Measurements from ENCODE around the gene STX12.

The STX12 gene

DNA sequence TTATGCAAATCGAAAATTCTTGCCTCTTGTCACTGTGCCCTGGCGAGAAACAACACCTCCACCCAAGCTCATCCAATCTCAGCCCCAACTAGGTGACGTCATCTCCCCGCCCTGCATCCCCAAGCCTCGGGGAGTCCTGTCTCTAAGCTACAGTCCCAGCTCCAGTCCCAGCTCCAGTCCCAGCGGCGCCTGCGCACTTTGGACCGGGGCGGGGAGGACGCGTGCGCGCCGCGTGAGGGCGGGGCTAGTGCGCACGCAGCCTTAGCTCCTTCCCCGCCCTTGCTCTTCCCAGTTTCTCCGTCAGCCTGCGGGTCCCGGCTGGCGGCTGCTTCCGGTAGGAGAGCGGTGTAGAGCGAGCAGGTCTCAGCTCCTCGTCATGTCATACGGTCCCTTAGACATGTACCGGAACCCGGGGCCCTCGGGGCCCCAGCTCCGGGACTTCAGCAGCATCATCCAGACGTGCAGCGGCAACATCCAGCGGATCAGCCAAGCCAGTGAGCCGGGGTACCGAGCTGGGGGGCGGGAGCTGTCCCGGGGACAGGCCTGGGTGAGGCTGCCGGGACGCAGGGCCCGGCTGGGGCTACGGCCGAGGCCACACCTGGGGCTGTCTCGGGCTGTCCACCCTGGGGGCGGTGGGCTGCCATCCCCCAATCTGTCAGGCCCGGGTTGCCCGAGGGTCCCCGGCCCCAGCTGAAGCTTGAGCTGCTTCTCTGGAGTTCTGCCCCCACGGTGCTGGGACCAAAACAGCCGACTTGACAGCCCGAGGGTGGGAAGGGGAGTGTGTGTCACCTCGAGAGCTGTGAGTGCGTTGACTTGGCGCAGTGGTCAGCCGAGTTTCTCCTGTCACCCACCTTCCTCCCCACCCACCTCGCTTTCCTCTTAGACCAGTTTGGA lies at the start of gene STX12:
Gene STX12, plus strand, starts transcription at position 288 of the 894 bp plus-strand sequence. Its CDS starts 89 bp downstream, at position 377.
- peak; percentile 99 for DNase-seq (ENCODE audit: low spot score)

DNA sequence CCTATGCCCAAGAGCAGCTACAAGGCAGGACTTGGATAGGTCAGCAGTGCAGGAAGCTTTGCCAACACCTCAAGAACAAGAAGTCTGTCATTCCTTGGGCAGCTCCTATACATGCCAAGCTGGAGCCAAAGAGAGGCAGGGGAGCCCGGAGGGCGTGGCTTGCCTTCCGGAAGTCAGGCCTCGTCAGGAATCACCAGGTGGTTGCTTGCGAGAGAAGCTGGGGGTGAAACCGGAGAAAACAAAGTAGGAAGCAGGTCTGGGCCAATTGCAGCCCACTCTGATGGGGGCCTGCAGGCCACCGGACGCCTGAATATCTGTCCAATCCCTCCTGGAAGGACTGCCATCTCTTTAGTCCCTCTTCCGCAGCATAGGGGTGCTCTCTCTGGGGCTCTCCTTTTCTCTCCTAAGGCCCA lies 48.1 kb upstream of the STX12 start:
- peak; percentile 61 for DNase-seq (ENCODE audit: low spot score)

DNA sequence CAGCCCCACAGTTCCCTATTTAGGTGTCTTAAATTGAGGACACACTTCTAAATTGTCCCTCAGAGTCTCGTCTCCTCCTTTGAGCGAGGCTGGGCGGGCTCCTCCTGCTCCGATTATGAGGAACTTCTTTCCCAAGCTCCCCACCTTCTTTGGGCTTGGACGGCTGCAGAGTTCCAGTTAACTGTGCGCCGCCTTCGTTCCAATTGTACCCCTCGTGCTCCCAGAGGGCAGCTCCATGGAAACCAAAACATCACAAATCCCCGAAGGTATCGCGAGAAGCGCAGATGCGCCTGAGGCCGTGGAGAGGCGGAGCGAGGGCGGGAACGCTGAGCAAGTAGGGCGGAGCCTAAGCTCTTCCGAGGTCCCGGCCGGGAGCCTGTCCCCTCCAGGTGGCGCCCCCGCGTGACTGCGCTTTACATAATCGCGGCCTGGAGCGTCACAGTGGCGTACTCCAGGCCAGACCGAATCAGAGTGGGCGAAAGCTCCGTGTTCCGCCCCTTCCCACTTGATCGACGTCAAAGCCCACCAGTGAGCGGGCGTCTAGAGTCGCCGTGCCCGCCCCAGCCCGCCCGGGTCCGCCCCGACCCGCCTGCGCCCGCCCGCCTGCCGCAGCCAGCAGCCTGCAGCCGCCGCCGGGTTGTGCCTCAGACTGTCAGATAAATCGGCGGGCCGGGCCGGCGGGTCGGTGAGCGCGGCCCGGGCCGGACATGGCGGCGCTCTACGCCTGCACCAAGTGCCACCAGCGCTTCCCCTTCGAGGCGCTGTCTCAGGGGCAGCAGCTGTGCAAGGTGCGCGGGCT lies 47.4 kb upstream of the STX12 start, which contains the start of gene FAM76A:
Gene FAM76A, plus strand, starts transcription at position 588 of the 799 bp plus-strand sequence. Its CDS starts 120 bp downstream, at position 708.
- DNase-seq (ENCODE audit: low spot score), result peak; percentile 100

DNA sequence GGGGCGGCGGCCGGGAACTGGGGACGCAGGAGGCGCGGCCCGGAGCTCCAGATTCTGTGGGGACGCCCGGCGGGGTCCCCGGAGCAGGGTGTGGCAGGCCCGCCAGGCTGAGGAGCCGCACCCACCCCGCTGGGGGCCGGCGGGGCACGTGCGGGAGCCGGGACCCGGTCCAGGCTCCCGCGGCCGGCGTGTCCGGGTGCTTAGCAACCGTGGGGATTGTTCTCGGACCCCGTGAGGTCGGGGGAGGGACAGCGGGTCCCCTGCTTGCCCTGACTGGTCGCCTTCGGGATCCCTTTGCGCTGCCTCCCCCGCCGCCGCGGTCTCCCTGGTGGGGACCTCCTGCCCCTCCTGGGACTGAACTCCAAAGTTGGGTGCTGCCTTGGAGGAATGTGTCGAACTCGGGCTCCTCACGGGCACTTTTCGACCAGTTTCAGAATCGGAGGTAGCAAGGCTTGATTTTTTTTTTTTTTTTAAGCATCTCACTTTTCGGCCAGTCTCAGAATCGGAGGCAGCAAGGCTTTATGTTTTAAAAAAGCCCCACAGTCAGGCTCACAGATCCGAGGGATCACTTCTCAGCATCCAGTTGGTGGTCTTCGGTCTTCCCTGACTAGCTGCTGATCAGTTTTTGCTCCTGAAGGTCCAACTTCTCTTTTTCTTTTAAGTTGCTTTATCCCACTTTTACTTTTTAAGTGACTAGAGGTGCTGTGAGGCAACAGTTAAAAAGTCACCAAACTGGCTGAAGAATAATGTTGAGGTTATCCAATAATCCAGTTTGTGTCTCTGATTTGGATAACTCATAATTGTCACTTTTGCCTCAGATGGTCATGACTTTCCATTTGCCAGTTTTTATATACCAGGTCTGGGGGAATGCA lies 46.6 kb upstream of the STX12 start:
- peak; percentile 85 for DNase-seq (ENCODE audit: low spot score)

DNA sequence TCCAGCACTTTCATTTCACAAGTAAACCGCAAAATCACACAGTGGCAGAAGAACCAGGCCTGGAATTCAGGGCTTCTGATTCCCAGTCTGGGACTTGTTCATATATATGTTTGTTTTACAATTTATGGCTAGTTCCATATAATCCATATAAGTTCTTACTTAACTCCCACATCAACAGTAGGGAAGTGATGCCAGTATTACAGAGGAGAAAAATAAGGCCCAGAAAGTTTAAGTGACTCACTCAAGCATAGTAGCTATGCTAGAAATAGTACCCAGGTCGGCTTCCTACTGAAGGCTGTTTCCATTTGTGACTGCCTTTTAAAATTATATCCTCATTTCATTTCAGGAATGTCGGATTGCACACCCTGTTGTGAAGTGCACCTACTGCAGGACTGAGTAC lies 45.9 kb upstream of the STX12 start:
- DNase-seq (ENCODE audit: low spot score), result no peak

DNA sequence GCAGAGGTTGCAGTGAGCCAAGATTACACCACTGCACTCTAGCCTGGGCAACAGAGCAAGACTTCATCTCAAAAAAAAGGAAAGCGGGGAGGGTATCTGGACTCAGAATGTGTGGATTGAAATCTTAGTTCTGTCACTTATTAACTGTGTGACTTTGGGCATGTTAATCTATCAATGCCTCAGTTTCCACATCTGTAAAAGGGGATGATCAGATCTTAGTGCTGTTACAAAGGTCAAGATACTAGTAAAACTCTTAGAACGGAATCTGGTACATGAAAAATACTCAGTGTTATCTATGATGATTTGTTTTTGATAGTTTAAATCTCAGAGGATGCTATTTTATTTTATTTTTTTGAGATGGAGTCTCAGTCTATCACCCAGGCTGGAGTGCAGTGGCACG lies 36.8 kb upstream of the STX12 start:
- no peak for DNase-seq (ENCODE audit: low spot score)

DNA sequence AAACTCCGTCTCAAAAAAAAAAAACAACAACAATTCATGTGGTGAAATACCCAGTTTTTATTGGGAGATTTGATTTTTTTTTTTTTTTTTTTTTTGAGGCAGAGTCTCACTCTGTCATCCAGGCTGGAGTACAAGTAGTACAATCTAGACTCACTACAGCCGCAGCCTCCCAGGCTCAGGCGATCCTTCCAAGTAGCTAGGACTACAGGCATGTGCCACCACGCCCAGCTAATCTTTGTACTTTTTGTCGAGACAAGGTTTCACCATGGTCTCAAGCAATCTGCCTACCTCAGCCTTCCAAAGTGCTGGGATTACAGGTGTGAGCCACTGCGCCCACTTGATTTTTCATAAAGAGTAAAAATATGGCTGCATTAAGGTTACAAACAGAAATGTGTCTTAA lies 31.9 kb upstream of the STX12 start:
- no peak for DNase-seq (ENCODE audit: low spot score)

DNA sequence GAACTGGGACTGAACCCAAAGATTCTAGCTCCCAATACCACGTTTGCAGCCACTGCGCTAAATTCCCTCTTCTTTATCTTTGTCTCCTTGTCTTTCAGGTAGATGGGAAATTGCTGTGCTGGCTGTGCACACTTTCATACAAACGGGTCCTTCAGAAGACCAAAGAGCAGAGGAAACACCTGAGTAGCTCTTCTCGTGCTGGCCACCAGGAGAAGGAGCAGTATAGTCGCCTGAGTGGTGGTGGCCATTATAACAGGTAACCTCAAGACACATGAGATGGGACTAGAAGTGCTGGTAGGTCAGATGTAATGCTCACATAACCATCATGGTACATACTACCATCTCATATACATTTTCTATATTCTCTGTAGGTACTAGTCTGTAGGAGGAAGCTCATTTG lies 28.5 kb upstream of the STX12 start:
- no peak for DNase-seq (ENCODE audit: low spot score)

DNA sequence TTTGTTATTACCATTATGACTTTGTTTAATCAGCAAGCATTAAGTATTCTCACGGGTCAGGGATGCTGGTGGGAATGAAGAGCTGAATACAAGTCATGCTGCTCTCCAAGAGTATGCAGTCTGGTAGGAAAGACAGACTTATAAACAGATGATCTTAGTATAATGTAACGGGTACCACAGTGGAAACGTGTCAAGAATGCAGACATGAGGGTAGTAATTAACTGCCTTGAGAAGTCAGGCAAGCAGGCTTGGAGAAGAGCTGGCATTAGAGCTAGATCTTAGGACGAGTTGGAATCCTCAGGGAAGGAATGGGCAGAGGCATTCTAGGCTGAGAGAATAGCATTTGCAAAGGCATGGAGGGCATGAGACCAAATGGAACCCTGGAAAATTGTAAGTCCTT lies 27.6 kb upstream of the STX12 start:
- DNase-seq (ENCODE audit: low spot score), result no peak

DNA sequence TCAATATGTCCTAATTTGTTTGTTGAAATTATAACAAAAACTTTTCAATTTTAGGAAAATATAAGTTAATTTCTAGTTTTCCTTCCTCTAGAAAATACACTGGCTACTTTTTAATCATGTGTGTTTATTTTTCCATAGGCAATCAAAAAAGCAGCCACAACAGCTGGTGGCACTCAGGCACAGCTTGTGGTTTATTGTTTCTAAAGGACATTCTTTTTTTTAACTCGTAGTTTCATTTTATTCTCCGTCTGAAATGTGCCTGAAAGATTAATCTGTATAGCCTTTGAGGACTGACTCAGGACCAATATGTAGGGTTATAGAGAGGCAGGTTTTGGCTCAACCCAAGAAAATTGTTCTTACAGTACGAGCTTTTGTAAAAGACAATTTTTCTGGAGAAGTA lies 20.7 kb upstream of the STX12 start:
- no peak for DNase-seq (ENCODE audit: low spot score)

DNA sequence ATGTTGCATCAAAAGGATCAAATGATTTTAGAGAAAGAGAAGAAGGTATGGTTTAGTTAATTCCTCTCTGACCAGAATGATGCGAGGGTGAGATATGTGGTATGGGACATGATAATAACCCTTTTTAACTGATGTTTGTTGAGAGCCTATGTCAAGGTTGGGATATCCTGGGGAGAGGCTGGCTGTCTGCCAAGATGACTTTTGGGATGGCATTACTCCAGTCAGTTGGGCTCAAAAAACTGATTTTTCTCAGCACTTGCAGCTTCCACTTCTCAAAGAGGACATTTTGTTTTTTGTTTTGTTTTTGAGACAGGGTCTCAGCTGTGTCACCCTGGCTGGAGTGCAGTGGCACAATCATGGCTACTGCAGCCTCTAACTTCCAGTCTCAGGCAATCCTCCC lies 17.7 kb upstream of the STX12 start:
- no peak for DNase-seq (ENCODE audit: low spot score)

DNA sequence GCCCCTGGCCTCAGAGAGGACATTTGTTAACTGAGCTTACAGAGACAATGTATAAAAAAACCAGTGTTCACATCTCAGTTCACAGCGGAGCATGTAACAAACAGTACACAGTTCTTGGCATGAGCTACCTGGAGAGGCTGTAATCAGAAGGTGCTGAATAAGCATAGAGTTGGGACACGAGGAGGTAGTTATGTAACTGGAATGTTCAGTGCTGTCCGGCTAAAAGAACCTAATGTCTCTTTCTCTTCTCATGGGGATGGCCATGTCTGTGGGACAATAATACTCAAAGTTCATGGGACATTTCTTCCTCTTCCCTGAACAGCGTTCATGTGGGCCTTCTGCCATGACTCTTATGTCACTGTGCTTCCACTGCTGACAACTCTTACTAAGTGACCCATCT lies 17.2 kb upstream of the STX12 start:
- DNase-seq (ENCODE audit: low spot score), result no peak

DNA sequence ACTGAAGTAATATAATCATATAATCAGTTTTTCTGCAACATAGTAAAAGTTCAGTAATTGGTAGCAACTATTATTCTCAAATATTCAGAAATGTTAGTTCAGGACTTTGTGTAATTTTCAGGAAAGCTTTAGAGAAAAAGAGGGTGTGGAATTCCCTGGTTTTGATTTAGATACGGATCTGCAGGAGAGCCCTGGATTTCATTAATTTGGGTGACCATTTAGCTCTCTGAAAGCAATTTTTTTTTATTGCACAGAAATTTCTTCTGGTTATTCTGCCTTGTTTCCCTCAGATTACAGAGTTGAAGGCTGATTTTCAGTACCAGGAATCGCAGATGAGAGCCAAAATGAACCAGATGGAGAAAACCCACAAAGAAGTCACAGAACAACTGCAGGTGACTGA lies 13.8 kb upstream of the STX12 start:
- no peak for DNase-seq (ENCODE audit: low spot score)

DNA sequence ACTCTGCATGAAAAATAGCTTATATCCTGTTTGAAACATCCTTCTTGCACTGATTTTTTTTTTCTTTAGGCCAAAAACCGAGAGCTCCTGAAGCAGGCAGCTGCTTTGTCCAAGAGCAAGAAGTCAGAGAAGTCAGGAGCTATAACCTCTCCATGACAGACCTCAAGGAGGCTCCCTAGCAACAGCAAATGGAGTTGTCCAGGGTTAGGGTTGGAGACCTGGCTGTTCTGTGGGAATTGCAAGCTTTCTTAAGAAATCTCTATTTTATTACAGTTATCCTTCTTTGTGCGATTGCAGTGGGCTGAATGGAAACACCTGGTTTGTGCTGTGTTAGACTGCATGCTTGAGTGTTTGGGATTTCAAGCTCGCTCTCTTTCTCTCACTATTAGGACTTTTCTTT lies 12.6 kb upstream of the STX12 start:
- DNase-seq (ENCODE audit: low spot score), result no peak

DNA sequence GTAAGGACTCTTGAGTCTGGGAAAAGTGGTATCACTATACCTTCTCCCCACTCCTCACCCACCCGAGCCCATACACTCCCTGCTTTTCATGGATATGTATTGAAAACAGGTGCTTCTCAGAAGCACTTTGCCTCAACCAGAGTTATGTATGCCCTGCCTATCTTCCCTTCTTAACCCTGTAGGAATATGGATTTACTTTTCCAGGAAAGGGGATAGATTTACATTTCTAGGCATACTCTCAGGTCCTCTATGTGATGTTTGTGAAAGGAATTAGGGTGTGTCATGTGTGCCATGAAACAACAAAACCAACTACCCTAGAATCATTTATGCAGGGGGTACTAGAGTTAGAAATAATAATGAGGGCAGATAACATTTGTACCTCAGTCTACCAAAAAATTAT lies 11.0 kb upstream of the STX12 start:
- DNase-seq (ENCODE audit: low spot score), result no peak

DNA sequence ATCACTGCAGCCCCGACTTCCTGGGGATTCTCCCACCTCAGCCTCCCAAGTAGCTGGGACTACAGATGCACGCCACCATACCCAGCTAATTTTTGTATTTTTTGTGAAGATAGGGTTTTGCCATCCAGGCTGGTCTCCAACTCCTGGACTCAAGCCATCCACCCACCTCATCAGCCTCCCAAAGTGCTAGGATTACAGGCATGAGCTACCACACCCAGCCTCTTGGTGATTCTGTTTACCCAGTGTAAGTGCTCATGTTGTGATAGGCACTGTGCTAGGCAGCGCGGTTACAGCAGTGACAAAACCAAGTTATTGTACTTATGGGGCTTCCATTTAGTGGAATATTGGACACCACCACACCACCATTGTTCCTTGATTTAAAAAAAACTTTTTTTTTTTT lies 9.7 kb upstream of the STX12 start:
- no peak for DNase-seq (ENCODE audit: low spot score)

DNA sequence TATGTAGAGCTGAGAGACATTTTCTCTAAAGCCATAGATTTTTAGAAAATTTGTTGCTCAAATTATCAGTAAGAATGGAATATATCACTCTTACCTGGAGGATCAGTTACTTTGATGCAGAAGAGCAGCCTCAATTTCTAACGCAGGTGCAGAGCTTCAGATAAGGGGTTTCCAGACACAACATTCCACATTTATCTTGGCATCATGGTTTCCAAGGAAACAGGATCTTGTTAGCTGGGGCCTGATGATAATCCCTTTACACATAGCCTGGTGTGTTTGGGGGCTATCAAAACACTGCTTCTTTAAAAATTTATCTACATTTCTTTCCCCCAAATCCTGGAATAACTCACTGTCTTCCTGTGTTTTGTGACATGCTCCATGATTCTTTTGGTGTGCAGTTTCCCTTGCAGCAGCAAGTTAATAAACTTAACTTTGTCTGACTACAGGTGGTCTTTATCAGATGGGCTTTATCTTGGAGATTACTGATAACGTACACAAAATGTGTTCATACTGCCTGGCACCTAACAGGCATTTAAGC lies 2.7 kb upstream of the STX12 start:
- DNase-seq (ENCODE audit: low spot score), result no peak

DNA sequence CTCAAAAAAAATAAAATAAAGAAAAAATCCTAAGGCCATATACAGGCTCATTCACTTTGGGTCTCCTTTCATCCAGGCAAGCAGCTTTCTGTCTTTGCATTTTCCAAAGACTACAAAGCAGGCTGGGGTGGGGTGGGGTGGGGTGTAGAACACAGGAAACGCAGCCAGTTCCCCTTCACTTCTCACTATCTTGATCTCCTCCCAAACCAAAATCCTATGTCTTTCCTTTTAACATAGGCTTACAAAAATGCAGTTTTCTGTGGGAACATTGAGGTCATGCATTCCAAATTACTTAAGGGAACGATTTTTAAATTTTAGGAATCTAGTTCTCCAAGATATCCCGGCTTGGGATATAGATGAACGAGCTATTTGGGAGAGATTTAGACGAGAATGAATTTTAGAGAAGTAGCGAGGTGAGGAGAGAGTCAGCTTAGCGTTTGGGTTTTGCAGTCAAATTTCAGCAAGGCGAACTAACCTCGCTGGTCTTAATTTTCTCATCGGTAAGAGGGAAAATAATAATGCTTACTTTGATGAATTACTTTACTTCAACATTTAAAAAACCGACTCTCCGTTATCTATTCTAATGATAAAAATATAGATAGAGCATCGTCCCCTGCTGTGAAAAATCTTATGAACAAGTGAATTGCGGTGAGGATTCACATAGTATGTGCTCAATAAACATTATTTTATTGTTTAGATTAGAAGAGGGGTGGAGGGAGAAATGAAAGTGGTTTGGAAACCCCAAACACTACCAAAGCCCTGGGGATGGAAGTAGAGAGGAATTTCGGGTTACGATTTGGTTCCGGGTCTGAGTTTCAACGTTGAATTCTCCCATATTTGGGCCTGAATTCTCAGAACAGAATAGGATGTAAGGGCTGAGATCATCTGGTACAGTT lies 735 bp upstream of the STX12 start:
- DNase-seq (ENCODE audit: low spot score), result no peak

DNA sequence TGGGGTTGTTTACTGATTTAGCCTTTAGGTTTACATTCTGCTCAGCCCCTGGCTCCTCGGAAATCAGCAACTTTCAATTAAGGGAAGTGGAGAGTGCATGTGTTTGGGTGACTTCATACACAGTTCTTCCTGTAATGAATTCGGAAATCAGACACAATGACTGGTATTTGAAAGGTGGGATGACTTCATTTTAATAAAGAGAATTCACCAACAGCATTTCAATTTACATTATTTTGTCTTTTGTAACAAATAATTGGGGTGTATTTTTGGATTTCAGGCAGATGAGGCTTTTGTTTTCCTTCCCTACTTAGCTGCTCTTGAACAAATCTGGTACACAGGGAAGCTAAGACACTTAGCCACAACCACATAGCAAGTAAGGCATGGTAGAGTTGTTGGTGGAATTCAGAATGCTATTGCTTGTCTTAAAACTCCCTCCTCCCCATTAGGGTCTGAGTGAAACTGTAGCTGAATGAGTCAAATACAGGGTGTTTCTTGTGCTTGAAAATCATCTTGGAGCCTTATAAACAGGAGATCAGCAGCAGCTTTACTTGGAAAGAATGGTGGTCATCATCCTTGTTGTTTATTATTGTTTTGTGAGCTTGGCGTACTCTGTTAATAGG lies 917 bp downstream of the STX12 start:
- DNase-seq (ENCODE audit: low spot score), result no peak

DNA sequence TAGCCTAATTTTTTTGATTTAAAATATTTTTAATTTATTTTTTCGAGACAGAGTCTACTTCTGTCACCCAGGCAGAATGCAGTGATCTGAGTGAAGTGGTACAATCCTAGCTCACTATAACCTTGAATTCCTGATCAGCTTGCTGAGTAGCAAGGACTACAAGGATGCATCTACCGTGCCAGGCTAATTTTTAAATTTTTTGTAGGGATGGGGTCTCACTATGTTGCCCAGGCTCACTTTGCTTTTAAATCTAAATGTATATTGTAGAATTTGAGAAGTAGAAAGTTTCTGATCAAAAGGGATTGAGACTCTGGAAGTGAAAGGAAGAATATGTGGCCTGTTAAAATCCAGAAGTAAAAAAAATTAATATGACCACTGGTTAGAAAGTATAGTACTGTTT lies 1.6 kb downstream of the STX12 start:
- DNase-seq (ENCODE audit: low spot score), result no peak

Data from ecto neural progenitor cell (in vitro differentiated cells).